GM12892 (cell line): ENCODE measurements around the gene PAPPA.

ENCODE experiments used
- POLR2A ChIP-seq: IDR thresholded peaks from 2 replicates; pipeline ENCODE4 v1.6.1; 2011; ENCODE audit warnings: low read depth, low read length, control low read depth
- POLR2AphosphoS5 ChIP-seq: IDR thresholded peaks from 2 replicates; pipeline ENCODE4 v1.6.1; 2011; ENCODE audit warnings: low read depth, low read length, control low read depth
- TAF1 ChIP-seq: IDR thresholded peaks from 2 replicates; pipeline ENCODE4 v1.6.1; 2011; ENCODE audit warnings: low read depth, mild to moderate bottlenecking, control low read depth, low read length, borderline replicate concordance

DNA sequence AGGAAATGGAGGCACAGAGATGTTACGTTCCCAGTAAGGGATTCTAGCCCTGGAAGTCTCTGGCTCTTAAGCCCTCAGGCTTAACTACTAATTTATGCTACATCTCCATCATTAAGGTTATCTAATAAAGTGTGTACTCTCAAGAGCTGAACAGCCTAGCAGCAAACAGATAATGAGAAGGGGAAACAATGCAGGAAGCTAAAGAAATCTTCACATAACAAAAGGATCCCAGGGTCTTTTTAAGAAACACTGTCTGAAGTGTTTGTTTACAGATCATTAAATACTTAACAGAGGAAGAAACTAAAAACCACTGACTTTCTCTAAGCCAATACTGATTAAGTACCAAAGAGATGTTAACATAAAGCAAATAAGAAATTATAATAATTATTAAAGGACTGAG, 129.0 kb downstream of the PAPPA start:
- no peak for TF ChIP-seq POLR2AphosphoS5
- TF ChIP-seq POLR2A, result no peak
- TF ChIP-seq TAF1, result no peak
